AG09319 (cell line): ENCODE data around the gene C8G.

Experiments used
- DNase-seq: peaks from one replicate; pipeline ENCODE4 v3.0.0-alpha.2; 2010; ENCODE audit warnings: low read depth; ENCODE audit errors: extremely low read depth
- CTCF ChIP-seq: IDR thresholded peaks from 2 replicates; pipeline ENCODE4 v1.5.1; 2011; ENCODE audit warnings: low read depth, mild to moderate bottlenecking, inconsistent platforms, low read length, moderate library complexity

Gene C8G

GRCh38 chr9:136961279-136962065 lies 16.4 kb downstream of the C8G start:
- TF ChIP-seq CTCF, result no peak
- no peak for DNase-seq

- TF ChIP-seq CTCF, result no peak
- DNase-seq, result no peak
These were observed 17.1 kb downstream of the C8G start for GRCh38 chr9:136962163-136962562.

- no peak for TF ChIP-seq CTCF
- no peak for DNase-seq
These were observed 17.7 kb downstream of the C8G start for GRCh38 chr9:136962701-136963248.

- DNase-seq, result no peak
- no peak for TF ChIP-seq CTCF
These were observed 18.3 kb downstream of the C8G start for GRCh38 chr9:136963341-136963740.

- no peak for DNase-seq
- no peak for TF ChIP-seq CTCF
These were observed 18.7 kb downstream of the C8G start for GRCh38 chr9:136963751-136964150.

GRCh38 chr9:136964171-136964689 lies 19.2 kb downstream of the C8G start:
- no peak for TF ChIP-seq CTCF
- DNase-seq, result no peak

- TF ChIP-seq CTCF, result no peak
These were observed 19.9 kb downstream of the C8G start for GRCh38 chr9:136964833-136965422.

More at GRCh38 chr9:136964833-136965422, 19.9 kb downstream of the C8G start:
- no peak for DNase-seq
